HG03025 (cell line): ENCODE data around the gene TNFSF15.

Experiments
- ATAC-seq: cut with Tn5 transposase; IDR thresholded peaks from one replicate; pipeline ENCODE4 v1.9.1; 2021; ENCODE audit warnings: mild to moderate bottlenecking, moderate library complexity; ENCODE audit not compliant: unreplicated experiment, low FRiP score

The TNFSF15 gene

DNA sequence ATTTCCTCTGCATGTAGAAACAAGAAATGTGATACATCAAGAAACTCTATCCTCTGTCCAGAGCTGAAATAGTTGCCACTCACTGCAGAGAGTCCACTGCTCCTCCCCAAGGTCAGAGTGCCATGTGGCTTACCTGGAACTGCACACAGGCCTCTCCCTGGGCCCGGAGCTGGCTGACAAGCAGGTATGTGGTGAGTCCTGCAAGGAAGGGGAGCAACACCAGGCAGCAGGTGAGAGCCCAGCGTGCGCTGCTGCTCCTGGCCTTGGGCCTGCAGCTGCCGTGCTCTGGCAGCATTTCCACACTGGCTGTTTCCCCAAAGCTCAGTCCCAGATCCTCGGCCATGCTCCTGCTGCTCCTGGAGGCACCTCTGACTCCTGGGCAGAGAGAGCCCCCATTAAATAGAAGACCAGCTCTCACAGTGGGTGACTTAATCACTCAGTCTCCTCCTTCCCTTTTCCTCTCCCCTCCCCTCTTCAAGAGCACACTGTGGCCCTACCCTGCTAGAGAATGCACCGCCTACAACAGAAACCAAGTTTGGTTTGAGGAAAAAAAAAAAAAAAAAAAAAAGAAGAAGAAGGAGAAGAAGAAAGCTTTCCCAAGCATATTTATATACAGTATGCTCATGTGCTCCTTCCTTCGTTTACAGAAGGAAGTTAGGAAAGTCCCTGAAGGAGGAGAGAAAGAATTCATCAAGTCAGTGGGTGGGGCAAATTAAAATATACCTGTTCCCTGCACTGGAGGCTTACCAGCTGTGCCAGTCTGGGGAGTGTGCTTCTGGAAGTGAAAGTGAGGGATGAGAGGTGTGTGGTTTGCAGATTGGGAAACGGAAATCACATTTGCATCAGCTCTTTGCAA, at the start of gene TNFSF15:
Gene TNFSF15, minus strand, starts transcription at position 370 of the 856 bp plus-strand sequence. Its CDS starts 27 bp downstream, at position 343.
- ATAC-seq, result peak; percentile 91

DNA sequence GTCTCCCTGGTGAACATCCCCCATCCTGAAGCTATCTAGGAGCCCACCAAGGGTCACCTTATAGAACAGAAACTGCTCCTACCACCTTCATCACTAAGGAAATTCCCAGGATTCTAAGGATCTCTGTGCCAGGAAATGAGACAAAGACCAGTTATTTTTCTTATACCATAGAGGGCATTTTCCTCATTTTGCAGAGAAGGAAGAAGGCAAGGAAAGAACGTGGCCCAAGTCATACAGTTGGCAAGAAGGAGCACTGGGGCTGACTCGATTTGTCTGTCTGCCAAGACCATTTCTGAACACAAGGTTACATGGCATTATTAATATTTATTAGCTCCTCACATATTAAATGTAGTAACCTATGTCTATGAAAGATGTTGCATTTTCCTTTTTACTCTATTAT, 49.6 kb upstream of the TNFSF15 start:
- no peak for ATAC-seq

DNA sequence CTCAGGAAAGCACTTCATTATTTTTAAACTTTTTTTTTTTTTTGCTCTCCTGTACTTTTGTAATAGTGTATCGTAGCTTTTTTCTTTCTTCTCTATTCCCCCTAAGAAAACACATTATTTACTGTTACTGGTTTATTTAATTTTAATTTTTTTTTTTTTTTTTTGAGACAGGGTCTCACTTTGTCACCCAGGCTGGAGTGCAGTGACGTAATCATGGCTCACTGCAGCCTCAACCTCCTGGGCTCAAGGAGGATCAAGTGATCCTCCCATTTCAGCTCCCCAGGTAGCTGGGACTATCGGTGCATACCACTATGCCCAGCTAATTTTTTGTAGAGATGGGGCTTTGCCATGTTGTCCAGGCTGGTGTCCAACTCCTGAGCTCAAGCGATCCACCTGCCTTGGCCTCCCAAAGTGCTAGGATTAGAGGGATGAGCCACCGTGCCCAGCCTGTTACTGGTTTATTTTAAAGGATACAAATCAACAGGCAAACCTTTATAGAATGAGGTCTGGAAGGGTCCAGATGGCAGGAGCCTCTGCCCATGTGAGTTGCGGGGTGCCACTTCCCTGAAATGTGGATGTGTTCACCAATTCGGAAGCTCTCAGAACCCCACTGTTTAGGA, 49.0 kb upstream of the TNFSF15 start:
- no peak for ATAC-seq

- no peak for ATAC-seq
Measured at GRCh38 chr9:114853071-114853855, 47.4 kb upstream of the TNFSF15 start.

DNA sequence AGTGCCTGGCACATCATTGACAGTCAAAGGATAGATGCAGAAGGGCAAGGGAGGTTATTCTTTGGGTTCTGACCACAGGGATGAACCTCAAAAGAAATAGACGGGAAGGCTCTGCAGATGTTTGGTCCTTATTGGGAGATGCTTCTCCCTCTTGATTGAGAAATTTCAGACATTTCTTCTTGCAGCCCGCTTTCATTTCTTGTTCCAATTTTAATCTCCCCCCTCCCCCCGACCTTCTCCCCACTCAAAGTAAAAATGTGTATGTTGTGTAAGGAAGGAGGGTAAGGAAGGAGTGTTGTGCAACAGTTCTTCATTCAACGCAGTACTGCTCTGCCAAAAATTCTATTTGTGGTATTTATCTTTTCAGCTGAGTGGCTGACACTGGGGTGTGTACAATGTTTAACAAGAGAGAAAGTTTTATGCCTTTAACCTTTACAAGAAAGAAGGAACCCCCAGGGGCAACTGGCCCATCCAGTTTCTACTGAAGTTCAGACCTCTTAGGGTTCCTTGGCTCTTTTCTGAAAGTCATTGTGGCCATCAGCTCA, 46.3 kb upstream of the TNFSF15 start:
- no peak for ATAC-seq

DNA sequence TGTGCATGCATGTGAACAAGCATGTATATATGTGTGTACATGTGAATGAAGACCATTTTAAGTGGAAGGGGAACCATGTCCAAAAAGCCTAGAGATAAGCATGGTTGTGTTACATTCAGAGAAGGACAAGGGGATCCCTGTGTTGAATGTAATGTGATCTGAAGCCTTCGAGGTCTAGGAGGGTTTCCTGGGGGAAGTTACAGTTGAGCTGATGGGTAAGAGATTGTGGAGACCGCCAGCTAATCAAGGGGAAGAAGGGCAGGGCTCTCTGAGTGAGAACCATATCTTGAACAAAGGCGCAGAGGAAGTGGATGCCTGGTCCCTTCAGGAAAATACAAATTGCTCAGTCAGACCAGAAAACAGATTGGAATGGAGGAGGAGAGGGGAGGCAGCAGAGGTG, 45.5 kb upstream of the TNFSF15 start:
- no peak for ATAC-seq

DNA sequence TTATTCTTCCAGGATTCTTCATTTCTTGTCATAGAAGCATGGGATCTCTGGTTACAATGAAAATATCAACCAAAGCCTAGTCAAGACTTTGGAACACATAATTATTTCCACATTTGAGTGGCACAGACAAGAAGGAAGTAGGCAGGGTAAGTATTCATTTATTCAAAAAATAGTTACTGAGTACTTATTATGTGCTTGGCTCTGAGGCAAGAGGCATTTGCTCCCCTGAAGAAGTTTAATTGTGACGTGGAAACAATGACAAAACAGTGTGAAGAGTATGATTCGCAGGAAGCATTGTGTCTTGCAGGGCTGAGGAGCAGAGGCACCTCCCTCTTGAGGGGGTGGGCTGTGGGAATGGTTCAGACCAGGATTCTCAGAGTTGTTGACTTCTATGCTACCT, 45.0 kb upstream of the TNFSF15 start:
- no peak for ATAC-seq

GRCh38 chr9:114849450-114849849, 43.6 kb upstream of the TNFSF15 start:
- no peak for ATAC-seq

GRCh38 chr9:114847492-114848417, 41.9 kb upstream of the TNFSF15 start:
- no peak for ATAC-seq

GRCh38 chr9:114845373-114845772, 39.5 kb upstream of the TNFSF15 start:
- ATAC-seq, result no peak

DNA sequence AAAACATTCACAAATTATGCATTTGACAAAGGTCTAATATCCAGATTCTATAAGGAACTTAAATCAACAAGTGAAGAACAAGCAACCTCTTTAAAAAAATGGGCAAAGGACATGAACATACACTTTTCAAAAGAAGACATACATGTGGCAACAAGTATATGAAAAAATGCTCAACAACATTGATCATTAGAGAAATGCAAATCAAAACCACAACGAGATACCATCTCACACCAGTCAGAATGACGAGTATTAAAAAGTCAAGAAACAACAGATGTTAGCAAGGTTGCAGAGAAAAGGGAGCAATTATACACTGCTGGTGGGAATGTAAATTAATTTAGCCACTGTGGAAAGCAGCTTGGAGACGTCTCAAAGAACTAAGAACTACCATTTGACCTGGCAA, 38.9 kb upstream of the TNFSF15 start:
- no peak for ATAC-seq

GRCh38 chr9:114837923-114838322, 32.1 kb upstream of the TNFSF15 start:
- no peak for ATAC-seq

DNA sequence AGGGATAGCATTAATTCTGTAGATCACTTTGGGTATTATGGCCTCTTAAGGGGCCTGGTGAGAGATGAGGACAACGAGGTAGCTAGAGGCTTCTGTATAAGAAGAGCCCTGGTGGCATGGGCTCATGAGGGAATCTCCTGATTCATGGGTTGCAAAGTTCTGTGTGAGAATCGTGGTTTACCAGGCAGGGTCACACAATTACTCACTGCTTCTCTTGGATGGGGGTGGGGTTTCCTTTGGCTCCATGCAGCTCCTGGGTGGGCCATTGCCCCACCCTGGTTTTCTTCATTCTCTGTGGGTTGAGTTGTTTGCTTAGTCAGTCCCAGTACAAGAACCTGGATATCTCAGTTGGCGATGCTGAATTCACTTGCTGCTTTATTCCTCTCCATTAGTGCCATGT, 30.9 kb upstream of the TNFSF15 start:
- no peak for ATAC-seq

GRCh38 chr9:114834386-114834785, 28.5 kb upstream of the TNFSF15 start:
- no peak for ATAC-seq

- ATAC-seq, result no peak
Measured at GRCh38 chr9:114830546-114830945, 24.7 kb upstream of the TNFSF15 start.

DNA sequence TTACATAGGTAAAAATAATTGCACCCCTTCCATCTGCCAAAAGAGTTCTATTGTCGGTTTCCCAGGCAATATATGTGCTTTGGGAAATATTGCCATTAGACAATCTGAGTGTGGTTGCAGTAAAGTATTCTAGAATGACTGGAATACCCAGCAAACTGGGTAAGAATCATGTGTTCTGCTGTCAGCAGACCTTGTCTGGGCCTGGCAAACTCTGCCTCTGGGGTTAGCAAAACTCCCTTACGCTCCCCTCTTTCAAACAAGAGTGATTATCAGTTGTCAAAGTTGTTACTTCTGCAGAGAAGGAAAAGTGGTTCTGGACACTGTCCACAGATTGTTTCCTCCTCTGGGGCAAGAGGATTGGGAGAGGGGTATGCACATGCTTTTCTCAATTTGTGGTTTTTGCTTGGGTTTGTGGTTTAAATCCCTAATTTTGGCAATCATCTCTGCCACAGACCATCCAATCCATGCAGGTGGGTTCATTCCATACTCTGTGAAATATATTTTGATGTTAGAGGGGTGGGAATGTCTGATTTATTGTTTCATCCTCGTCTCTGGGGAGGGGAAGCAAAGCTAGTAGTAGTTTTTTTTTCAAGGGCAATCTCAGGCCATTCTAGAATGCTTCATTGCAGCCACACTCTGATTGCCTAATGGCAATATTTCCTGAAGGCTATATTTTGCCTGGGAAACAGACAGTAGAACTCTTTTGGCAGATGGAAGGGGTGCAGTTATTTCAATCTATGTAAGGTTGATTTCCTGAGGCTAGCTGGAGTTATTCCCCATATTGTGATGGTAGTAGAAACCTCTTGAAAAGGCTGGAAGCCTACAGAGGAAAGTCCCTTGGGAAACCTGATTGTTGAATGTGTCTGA, 24.0 kb upstream of the TNFSF15 start:
- ATAC-seq, result no peak

GRCh38 chr9:114828303-114828650, 22.4 kb upstream of the TNFSF15 start:
- ATAC-seq, result no peak

- no peak for ATAC-seq
Measured at GRCh38 chr9:114827641-114828302, 21.9 kb upstream of the TNFSF15 start.

DNA sequence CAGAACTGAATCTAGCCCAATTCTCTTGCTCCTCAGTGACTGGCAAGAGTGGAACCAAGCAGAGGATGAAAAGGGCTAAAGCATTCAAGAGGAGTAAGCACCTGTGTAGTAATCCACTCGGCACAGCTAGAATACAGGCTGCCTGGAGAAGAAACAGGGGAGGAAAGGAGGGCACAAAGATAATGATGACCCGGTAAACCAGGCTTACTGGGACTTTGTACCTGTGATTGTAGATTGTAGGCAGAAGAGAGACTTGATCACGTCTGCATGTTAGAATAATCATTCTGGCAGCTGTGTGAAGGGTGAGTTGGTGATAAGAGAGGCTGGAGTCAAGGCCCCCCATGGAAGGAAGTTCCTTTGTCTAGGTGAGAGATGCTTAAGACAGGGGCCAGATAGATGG, 20.6 kb upstream of the TNFSF15 start:
- no peak for ATAC-seq
